Limb (tissue), 2 donors: ENCODE measurements around the gene NUDT17.
"Not testable (repeated sequence)": the region's sequence is repeated elsewhere in the genome, so short reads cannot be mapped to it uniquely, and the experiment has no call there.

ENCODE experiments used
- DNase-seq, 2 donors: peaks; one replicate each; pipeline ENCODE4 v3.0.0-alpha.2; 2016; ENCODE audit errors: extremely low spot score in 2 of 2

Gene NUDT17

GRCh38 chr1:145845514-145846161 lies at the start of gene NUDT17:
Gene NUDT17 (plus strand): TSS chr1:145845630. CDS start chr1:145845641, 11 bp downstream.
- peak; percentile 81 to 89 for DNase-seq

DNA sequence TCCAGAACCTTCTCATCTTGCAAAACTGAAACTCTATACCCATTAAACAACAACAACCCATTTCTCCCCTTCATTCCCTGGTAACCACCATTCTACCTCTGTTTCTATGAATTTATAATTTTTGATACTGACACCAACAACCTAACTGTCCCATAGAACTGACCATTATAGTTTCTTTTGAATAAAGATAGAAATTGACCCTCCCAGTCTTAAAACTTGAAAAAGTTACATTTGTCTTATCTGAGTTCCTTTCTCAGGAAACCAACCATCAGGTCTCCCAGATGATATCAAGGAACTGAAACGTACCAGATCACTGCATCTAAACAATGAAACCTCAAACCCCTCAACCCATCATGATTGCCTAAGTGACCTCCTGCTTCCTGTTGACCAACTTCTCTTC lies 48.7 kb upstream of the NUDT17 start:
- no peak for DNase-seq

DNA sequence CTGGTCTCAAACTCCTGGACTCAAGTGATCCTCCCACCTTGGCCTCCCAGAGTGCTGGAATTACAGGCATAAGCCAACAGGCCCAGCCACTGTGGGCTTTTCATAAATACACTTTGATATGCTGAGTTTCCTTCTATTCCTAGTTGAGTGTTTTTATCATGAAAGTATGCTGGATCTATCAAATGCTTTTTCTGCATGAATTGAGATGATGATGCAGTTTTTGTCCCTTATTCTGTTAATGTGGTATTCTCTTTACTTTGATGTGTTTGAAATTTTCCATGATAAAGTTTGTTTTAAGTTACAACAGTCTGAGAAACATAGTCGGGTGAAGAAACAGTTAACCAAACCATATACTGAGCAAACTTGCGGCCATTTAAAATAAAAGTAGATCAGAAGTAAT lies 45.6 kb upstream of the NUDT17 start:
- no peak for DNase-seq

GRCh38 chr1:145804235-145805045 lies 41.0 kb upstream of the NUDT17 start:
- DNase-seq, result no peak

- no peak for DNase-seq
These were observed 40.4 kb upstream of the NUDT17 start for GRCh38 chr1:145805057-145805456.

DNA sequence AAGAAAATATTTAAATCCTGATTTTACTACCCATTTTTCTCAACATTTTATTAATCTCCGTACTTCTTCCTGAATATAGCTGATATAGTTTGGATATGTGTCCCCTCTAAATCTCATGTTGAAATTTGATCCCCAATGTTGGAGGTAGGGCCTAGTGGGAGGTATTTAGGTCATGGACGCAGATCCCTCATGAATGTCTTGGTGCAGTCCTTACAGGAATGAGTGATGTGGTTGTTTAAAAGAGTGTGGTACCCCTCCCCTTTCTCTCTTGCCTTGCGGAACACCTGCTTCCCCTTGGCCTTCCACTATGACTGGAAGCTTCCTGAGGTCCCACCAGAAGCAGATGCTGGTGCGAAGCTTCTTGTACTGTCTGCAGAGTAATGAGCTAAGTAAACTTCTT lies 39.0 kb upstream of the NUDT17 start:
- DNase-seq, result no peak

- no peak for DNase-seq
These were observed 38.6 kb upstream of the NUDT17 start for GRCh38 chr1:145806844-145807243.

DNA sequence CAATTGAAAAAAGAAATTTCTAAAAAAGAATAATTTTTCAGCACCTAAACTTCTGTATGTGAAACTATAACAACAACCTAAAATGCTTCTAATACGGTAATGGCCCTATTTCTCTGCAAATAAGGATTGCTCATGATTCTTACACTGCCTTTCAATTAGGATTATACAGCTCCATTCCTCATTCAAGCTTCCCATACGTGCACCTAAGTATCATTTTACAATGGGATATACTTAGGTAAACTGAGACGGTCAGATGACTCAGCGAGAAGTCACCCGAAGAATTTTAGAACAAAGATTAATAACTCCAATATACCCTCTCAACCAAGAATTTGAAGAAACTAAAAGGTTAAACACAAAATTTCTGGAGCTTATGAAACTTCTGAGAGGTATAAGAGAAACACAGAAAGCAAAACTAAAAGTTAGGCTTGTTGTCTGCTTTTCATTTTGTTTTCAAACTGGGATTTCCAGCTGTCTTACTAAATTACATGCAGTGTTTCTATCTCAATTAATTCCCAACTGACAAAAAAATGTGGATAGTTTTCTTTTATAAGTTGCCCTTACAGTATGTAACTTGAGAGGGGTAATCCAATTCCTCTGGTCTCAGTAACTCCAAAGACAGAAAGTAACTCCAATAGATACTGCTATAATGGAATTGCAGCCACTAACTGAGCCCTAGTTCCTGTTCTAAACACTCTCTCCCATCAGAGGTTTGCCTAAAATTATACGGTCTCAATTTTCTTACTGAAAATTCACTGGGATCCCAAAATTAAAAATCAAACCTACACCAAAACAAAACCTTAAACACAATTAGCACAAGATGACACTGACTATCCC lies 32.2 kb upstream of the NUDT17 start:
- not testable (repeated sequence) for DNase-seq

- DNase-seq, result not testable (repeated sequence)
These were observed 27.3 kb upstream of the NUDT17 start for GRCh38 chr1:145818095-145818494.

DNA sequence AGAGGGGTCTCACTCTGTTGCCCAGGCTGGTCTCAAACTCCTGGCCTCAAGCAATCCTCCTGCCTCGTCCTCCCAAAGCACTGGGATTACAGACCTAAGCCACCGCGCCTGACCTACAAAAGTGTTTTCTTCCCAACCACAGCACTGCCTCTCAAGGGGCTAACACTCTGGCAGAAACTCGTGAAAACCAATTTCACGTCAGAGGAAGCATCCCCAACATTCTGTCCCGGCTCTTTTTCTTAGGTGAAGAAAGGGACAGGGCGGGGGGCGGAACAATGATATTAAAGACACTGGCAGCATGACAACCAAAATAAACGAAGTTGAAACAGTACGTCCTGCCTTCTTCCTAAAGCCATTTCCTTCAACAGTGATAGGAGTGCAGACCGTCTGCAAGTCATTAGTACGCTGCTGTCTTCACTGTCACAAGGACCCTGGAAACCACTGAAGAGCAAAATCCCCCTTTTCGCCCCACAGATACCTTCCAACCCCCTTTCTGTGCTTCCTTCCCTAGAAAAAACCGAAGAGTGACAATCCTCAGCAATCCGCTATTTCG lies 22.6 kb upstream of the NUDT17 start:
- DNase-seq, result not testable (repeated sequence)

GRCh38 chr1:145823565-145824498 lies 21.6 kb upstream of the NUDT17 start, which contains the start of the genes POLR3C and RNF115:
Gene POLR3C (plus strand): TSS chr1:145824200. CDS start chr1:145825777, 1,577 bp downstream.
Gene RNF115 (minus strand): TSS chr1:145824095. CDS start chr1:145823873, 222 bp downstream.
- peak; percentile 93 to 95 for DNase-seq

- no peak for DNase-seq
These were observed 21.0 kb upstream of the NUDT17 start for GRCh38 chr1:145824499-145824842.

DNA sequence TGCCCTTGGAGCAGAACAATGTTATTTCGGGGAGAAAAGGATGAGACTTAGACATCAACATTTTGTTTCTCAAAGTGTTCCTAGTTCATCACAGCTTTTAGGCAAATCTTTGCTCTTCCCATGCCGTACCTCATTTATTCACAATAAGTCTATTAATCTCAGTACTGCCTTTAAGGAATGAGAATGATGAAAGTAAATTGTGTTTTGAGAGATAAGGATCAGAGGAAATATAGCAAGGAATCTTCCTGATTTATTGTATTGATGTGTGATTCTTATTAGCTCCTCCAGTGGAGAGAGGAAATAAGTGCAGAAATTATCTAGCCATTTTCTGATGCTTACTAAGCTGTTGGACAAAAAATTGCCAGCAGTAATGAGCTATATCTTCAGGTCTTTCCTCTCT lies 19.4 kb upstream of the NUDT17 start:
- DNase-seq, result no peak

GRCh38 chr1:145827966-145828365 lies 17.5 kb upstream of the NUDT17 start:
- no peak for DNase-seq

DNA sequence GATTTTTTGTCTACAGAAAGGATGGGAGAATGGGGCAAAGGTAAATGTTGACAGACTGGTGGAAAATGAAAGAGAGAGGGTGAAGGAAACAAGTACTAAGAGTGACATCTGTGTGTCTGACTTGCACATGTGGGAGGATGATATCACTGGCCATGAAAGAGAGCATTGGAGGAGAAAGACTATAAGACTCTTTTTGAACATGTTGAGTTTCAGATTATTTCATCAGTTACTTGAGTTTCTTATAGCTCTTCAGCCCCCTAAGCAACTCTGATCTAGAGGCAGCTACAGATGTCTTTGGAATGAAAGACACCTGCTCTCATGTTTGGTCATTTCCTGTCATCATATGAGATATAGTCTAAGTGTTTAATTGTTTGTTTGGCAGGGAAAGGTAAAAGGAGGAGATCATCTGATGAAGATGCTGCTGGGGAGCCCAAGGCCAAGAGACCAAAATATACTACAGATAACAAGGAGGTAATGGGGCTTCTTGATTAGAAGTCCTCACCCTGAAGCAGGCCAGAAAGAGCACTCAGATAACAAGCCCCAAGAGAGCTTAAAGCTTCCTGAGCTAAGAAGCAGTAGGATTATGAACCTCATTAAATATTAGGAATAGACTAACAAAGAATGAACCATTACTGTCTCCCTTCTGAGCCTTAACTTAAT lies 16.9 kb upstream of the NUDT17 start:
- no peak for DNase-seq

- not testable (repeated sequence) for DNase-seq
These were observed 14.6 kb upstream of the NUDT17 start for GRCh38 chr1:145830810-145831209.

- DNase-seq, result no peak
These were observed 7.8 kb upstream of the NUDT17 start for GRCh38 chr1:145837656-145838055.

GRCh38 chr1:145843031-145843430 lies 2.4 kb upstream of the NUDT17 start:
- DNase-seq, result no peak

DNA sequence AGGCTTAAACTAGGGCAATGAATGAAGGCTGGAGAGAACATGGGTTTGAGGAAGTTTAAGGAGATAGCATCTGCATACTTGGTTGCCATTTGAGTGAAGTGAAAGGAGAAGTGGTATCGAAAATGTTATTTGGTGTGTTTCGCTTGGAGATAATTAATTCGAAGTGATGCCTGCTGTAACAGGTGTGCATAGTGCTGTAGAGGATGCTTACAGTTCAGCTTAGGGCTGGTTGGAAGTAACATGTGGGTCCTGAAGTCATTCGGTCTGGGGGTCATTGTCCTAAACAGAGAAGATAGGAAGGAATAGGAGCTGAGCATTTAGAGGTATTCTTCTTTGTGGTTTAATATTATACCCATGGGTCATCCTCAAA lies 301 bp upstream of the NUDT17 start:
- DNase-seq, result no peak

DNA sequence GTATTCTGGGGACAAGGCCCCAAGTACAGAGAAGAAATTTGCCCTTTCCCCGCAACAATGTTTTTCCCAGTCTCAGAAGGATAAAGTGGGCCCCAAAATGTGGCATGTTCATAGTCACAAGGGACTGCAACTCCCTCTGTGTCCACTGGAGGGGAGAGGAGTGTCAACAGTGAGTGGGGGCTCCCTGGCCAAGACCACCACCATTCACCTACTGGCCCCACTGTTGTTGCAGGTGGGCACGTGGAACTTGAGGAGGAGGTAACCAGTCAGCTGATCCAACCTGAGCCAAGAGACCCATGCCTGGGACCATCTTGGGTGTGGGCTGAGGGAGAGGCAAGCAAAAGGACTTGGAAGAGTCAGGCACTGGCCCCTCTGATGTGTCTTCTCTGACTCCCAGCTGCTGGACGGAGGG lies 777 bp downstream of the NUDT17 start:
- DNase-seq, result peak in 1 of 2 donors; percentile 24
